Stomach (tissue), 9 donors: ENCODE measurements around the gene STAG3. TPM values are rescaled to one million over a fixed set of nuclear protein-coding genes. Genes with fewer than 3 reads are reported as not detected.
A peak's percentile ranks its signal among the peaks of the same experiment; 100 is the strongest.
"Not testable (repeated sequence)": the region's sequence is repeated elsewhere in the genome, so short reads cannot be mapped to it uniquely, and the experiment has no call there.

Experiments
- DNase-seq, 2 donors: peaks; one replicate each; pipeline versions ENCODE4 v3.0.0 to v3.0.0-alpha.2; 2013 to 2019
- H3K27ac ChIP-seq, 5 donors: fragments of 200-600 bp in 4 of 5; sonication (generic) in 4 of 5; one replicate each; pipeline ENCODE4 v1.5.1; 2013 to 2019; ENCODE audit warnings: mild to moderate bottlenecking in 1 of 5, moderate library complexity in 1 of 5
- H3K27me3 ChIP-seq, 3 donors: fragments of 200-600 bp; sonication (generic); one replicate each; pipeline ENCODE4 v1.5.1; 2017 to 2019; ENCODE audit warnings: mixed run types in 1 of 3
- H3K36me3 ChIP-seq, 4 donors: fragments of 200-600 bp; sonication (generic); 1 replicate in 3 of 4; 2 replicates in 1 of 4; pipeline ENCODE4 v1.5.1; 2016 to 2019
- H3K4me1 ChIP-seq, 4 donors: fragments of 200-600 bp; sonication (generic); one replicate each; pipeline ENCODE4 v1.5.1; 2016 to 2019
- H3K4me3 ChIP-seq, 4 donors: fragments of 200-600 bp; sonication (generic) in 3 of 4; one replicate each; pipeline ENCODE4 v1.5.1; 2016 to 2019; ENCODE audit warnings: mild to moderate bottlenecking in 1 of 4
- H3K9me3 ChIP-seq, 4 donors: fragments of 200-600 bp; sonication (generic); one replicate each; pipeline ENCODE4 v1.5.1; 2016 to 2019
- CTCF ChIP-seq, 7 experiments: fragments of 450-650 bp in 4 of 7; fragments of 200-600 bp in 3 of 7; sonication (generic) in 3 of 7; IDR thresholded peaks; one replicate each; pipeline ENCODE4 v1.5.1; 2016 to 2019; ENCODE audit warnings: antibody characterized with exemption in 7 of 7, control low read depth in 2 of 7, mild to moderate bottlenecking in 1 of 7
- EP300 ChIP-seq: sonication (generic); formaldehyde crosslinking; IDR thresholded peaks from one replicate; pipeline ENCODE4 v1.6.1; 2017; ENCODE audit warnings: antibody characterized with exemption
- POLR2A ChIP-seq, 4 donors: fragments of 450-650 bp; IDR thresholded peaks; one replicate each; pipeline ENCODE4 v1.6.1; 2016; ENCODE audit warnings: antibody characterized with exemption in 4 of 4, control low read depth in 2 of 4, mild to moderate bottlenecking in 1 of 4, moderate library complexity in 1 of 4
- POLR2AphosphoS5 ChIP-seq, 3 donors: sonication (generic); formaldehyde crosslinking; IDR thresholded peaks; one replicate each; pipeline ENCODE4 v1.6.1; 2016; ENCODE audit warnings: antibody characterized with exemption in 3 of 3
- WGBS, 5 donors: extraction: QIAGEN DNeasy Blood & Tissue Kit in 3 of 5; methylation state at CpG; one replicate each; pipeline versions ENCODE4 v1.1.5 to v1.1.7; 2013 to 2018; 5-methylcytosine and 5-hydroxymethylcytosine counted together
- intact Hi-C: fragments of 100-400 bp; cut with DNase I; formaldehyde crosslinking; loops from one replicate; pipeline ENCODE4 v1.15.1; 2023; ENCODE audit warnings: low total_unique reads
- polyA plus RNA-seq, 3 donors: library from polyadenylated mRNA; stranded (reverse); fragments of 200-250 nt; gene quantifications; one replicate each; pipeline ENCODE4 v1.2.3, GENCODE V29; 2013
- total RNA-seq, 5 donors: library from RNA; depleted of rRNA; stranded (reverse); fragments of >200 nt; gene quantifications; one replicate each; pipeline versions ENCODE4 v1.1.0 to v1.2.3, GENCODE V29; 2014 to 2016
- donor health status: healthy with polysubstance abuse.
- donor health status: Bipolar disorder and iron deficiency.
- donor health status: healthy.

The STAG3 gene
- total and polyA plus RNA-seq, 8 donors: 0.50 to 8.8 (median 1.2) TPM; not detected in 4

- H3K36me3 ChIP-seq: no peaks in the 10 kb centered on the region
- no peaks in the 10 kb centered on the region for H3K4me1 ChIP-seq
- H3K4me3 ChIP-seq: no peak overlapping the region
- 75 to 95% (median 85%) methylated on average over 3 of the region's 3 CpGs for WGBS, 5 donors
- H3K9me3 ChIP-seq: no peaks in the 10 kb centered on the region
- no peak for DNase-seq
- TF ChIP-seq POLR2AphosphoS5 (IDR thresholded peaks at IDR 0.05): no peak
- TF ChIP-seq CTCF (IDR thresholded peaks at IDR 0.05): no peak
- no peak for TF ChIP-seq EP300
- TF ChIP-seq POLR2A (IDR thresholded peaks at IDR 0.05): no peak
- no peak overlapping the region for H3K27ac ChIP-seq
- H3K27me3 ChIP-seq: peaks cover 0 to 6% (median 0%) of the 10 kb centered on the region in 3 donors
- intact Hi-C loops: no loop called here
These were observed 15.3 kb downstream of the STAG3 start for GRCh38 chr7:100192969-100193368.

GRCh38 chr7:100195222-100195621, 17.5 kb downstream of the STAG3 start:
- Histone ChIP-seq H3K27ac (no peak overlapping the region), H3K4me3 (no peak overlapping the region), H3K9me3 (no peaks in the 10 kb centered on the region), H3K4me1 (no peaks in the 10 kb centered on the region), H3K36me3 (no peaks in the 10 kb centered on the region), H3K27me3 (peaks cover 0 to 26% (median 0%) of the 10 kb centered on the region in 3 donors)
- WGBS, 5 donors: 72 to 84% (median 79%) methylated on average over 2 of the region's 2 CpGs
- no peak for DNase-seq
- intact Hi-C loops: no loop called here
- TF ChIP-seq POLR2AphosphoS5 (IDR thresholded peaks at IDR 0.05) (no peak), EP300 (no peak), POLR2A (IDR thresholded peaks at IDR 0.05) (no peak), CTCF (IDR thresholded peaks at IDR 0.05) (no peak)

GRCh38 chr7:100195901-100196322, 18.2 kb downstream of the STAG3 start:
- H3K4me1 ChIP-seq, H3K4me3 ChIP-seq, DNase-seq, intact Hi-C loops, H3K9me3 ChIP-seq, H3K27ac ChIP-seq, H3K36me3 ChIP-seq: not testable (repeated sequence)
- 95 to 98% (median 95%) methylated on average over 6 of the region's 6 CpGs for WGBS, 5 donors
- H3K27me3 ChIP-seq: peaks cover 0 to 27% (median 0%) of the 10 kb centered on the region in 3 donors

- TF ChIP-seq POLR2A (IDR thresholded peaks at IDR 0.05): no peak
- TF ChIP-seq POLR2AphosphoS5 (IDR thresholded peaks at IDR 0.05): no peak
- TF ChIP-seq EP300: no peak
- TF ChIP-seq CTCF (IDR thresholded peaks at IDR 0.05): no peak
- no peaks in the 10 kb centered on the region for H3K36me3 ChIP-seq
- H3K27ac ChIP-seq: no peak overlapping the region
- WGBS, 5 donors: 87 to 94% (median 93%) methylated on average over 10 of the region's 10 CpGs
- H3K9me3 ChIP-seq: no peaks in the 10 kb centered on the region
- no peak for DNase-seq
- intact Hi-C loops: no loop called here
- H3K4me3 ChIP-seq: no peak overlapping the region
- no peaks in the 10 kb centered on the region for H3K4me1 ChIP-seq
- peaks cover 0 to 27% (median 0%) of the 10 kb centered on the region in 3 donors for H3K27me3 ChIP-seq
These were observed 20.5 kb downstream of the STAG3 start for GRCh38 chr7:100198266-100198665.

- no peak overlapping the region for H3K4me3 ChIP-seq
- TF ChIP-seq CTCF (IDR thresholded peaks at IDR 0.05): no peak
- no peak for TF ChIP-seq POLR2AphosphoS5 (IDR thresholded peaks at IDR 0.05)
- TF ChIP-seq EP300: no peak
- TF ChIP-seq POLR2A (IDR thresholded peaks at IDR 0.05): no peak
- WGBS, 5 donors: 39 to 70% (median 47%) methylated on average over 11 of the region's 11 CpGs
- no peak overlapping the region for H3K27ac ChIP-seq
- peaks cover 0 to 32% (median 0%) of the 10 kb centered on the region in 3 donors for H3K27me3 ChIP-seq
- H3K36me3 ChIP-seq: no peaks in the 10 kb centered on the region
- intact Hi-C loops: no loop called here
- no peaks in the 10 kb centered on the region for H3K9me3 ChIP-seq
- DNase-seq: peak in 1 of 2 donors; percentile 64
- H3K4me1 ChIP-seq: no peaks in the 10 kb centered on the region
These were observed 23.0 kb downstream of the STAG3 start for GRCh38 chr7:100200693-100201092.
